CD4-positive, alpha-beta T cell (primary cell): ENCODE results near the gene MLN. TPM values are rescaled to one million over a fixed set of nuclear protein-coding genes. Genes with fewer than 3 reads are reported as not detected.
A peak's percentile ranks its signal among the peaks of the same experiment; 100 is the strongest.

Source experiments
- ATAC-seq: fragments of 200-7000 bp; cut with Tn5 transposase; one replicate; pipeline ENCODE4 v1.10.0; 2022; ENCODE audit warnings: mild to moderate bottlenecking; ENCODE audit not compliant: poor library complexity
- CTCF ChIA-PET: fragments of 350-600 bp; sonication (Branson Sonifier 250); formaldehyde crosslinking; loops from one replicate; lab custom pipeline; 2021; ENCODE audit warnings: antibody characterized with exemption, inconsistent platforms; lab: Charles Lee
- POLR2A ChIA-PET: fragments of 350-600 bp; sonication (Branson Sonifier 250); formaldehyde crosslinking; loops from one replicate; lab custom pipeline; 2021; ENCODE audit warnings: antibody characterized with exemption, inconsistent platforms; lab: Charles Lee
- DNase-seq, 14 experiments: peaks; one replicate each; pipeline ENCODE4 v3.0.0-alpha.2; 2013 to 2020; ENCODE audit warnings: mixed read lengths in 2 of 14
- H3K27ac ChIP-seq, 2 donors: one replicate each; pipeline versions ENCODE4 v1.5.1 to v1.7.0; 2013; ENCODE audit warnings: low read length in 2 of 2, low read depth in 1 of 2, mild to moderate bottlenecking in 1 of 2
- H3K27me3 ChIP-seq, 2 experiments: 1 replicate in 1 of 2; 2 replicates in 1 of 2; pipeline versions ENCODE4 v1.6.1 to v1.7.0; 2013; ENCODE audit warnings: low read length in 2 of 2, control low read depth in 1 of 2, mild to moderate bottlenecking in 1 of 2, moderate library complexity in 1 of 2; ENCODE audit not compliant: insufficient read depth in 2 of 2, control insufficient read depth in 1 of 2
- H3K36me3 ChIP-seq: one replicate; pipeline ENCODE4 v1.6.1; 2013; ENCODE audit warnings: low read length, control low read depth; ENCODE audit not compliant: insufficient read depth
- H3K4me1 ChIP-seq: one replicate; pipeline ENCODE4 v1.6.1; 2013; ENCODE audit warnings: low read length, control low read depth; ENCODE audit not compliant: insufficient read depth
- H3K4me3 ChIP-seq: one replicate; pipeline ENCODE4 v1.5.1; 2013; ENCODE audit warnings: mild to moderate bottlenecking, low read length, moderate library complexity
- H3K9me3 ChIP-seq, 2 experiments: 1 replicate in 1 of 2; 2 replicates in 1 of 2; pipeline versions ENCODE4 v1.6.1 to v1.7.0; 2013; ENCODE audit warnings: low read length in 2 of 2, mild to moderate bottlenecking in 2 of 2, control low read depth in 1 of 2, moderate library complexity in 1 of 2; ENCODE audit not compliant: control insufficient read depth in 1 of 2, insufficient read depth in 1 of 2
- H3K27ac Mint-ChIP-seq: one replicate; pipeline ENCODE4 v1.8.0; 2020; ENCODE audit warnings: mixed read lengths
- H3K27me3 Mint-ChIP-seq: one replicate; pipeline ENCODE4 v1.8.0; 2021; ENCODE audit warnings: mixed read lengths
- H3K36me3 Mint-ChIP-seq: one replicate; pipeline ENCODE4 v1.8.0; 2021; ENCODE audit warnings: low read depth, mixed read lengths
- H3K4me1 Mint-ChIP-seq: one replicate; pipeline ENCODE4 v1.8.0; 2021; ENCODE audit warnings: low read depth, mixed read lengths
- H3K4me3 Mint-ChIP-seq: one replicate; pipeline ENCODE4 v1.8.0; 2020; ENCODE audit warnings: mild to moderate bottlenecking, mixed read lengths
- H3K9me3 Mint-ChIP-seq: one replicate; pipeline ENCODE4 v1.8.0; 2020; ENCODE audit warnings: mixed read lengths
- CTCF ChIP-seq: fragments of 200-600 bp; IDR thresholded peaks from one replicate; pipeline ENCODE4 v1.8.0; 2022; ENCODE audit warnings: antibody characterized with exemption, mild to moderate bottlenecking
- intact Hi-C, 2 experiments: fragments of 100-400 bp; cut with DNase I in 1 of 2; cut with micrococcal nuclease in 1 of 2; formaldehyde crosslinking; loops; one replicate each; pipeline versions ENCODE4 v1.15.1 to v1.9.0; 2023 to 2025; cut with DNase I, micrococcal nuclease
- total RNA-seq, 174 experiments: library from RNA in 2 of 174; stranded (reverse) in 2 of 174; gene quantifications; one replicate each; pipeline ENCODE4 v1.2.3 and lab custom pipeline; 2021 to 2026

The MLN gene
- total RNA-seq, 2 experiments from 2014 or later: not detected

GRCh38 chr6:33785778-33786177, 18.0 kb downstream of the MLN start:
- Mint-ChIP-seq H3K9me3 (no peaks in the 10 kb centered on the region), H3K36me3 (peaks cover 76% of the 10 kb centered on the region), H3K4me1 (peaks cover 71% of the 10 kb centered on the region), H3K27me3 (no peaks in the 10 kb centered on the region), H3K4me3 (peak overlapping the region; percentile 94), H3K27ac (peak overlapping the region; percentile 65)
- Histone ChIP-seq H3K36me3 (peaks cover 63% of the 10 kb centered on the region), H3K9me3 (no peaks in the 10 kb centered on the region), H3K4me3 (no peak overlapping the region), H3K27me3 (no peaks in the 10 kb centered on the region), H3K27ac (no peak overlapping the region), H3K4me1 (peaks cover 53% of the 10 kb centered on the region)
- no peak for TF ChIP-seq CTCF
- no peak for ATAC-seq
- POLR2A ChIA-PET: no interaction called here
- no peak for DNase-seq
- intact Hi-C loops: loop anchor here (5.0 to 10.0 kb wide), 6 partner anchors 119 to 739 kb away; partner anchors contain the start of genes B3GALT4 (in 1 of the 2), RPS10 (in 1 of the 2), RPS18 (in 1 of the 2) and SMIM29 (in 1 of the 2)
- CTCF ChIA-PET: interaction anchor here (1.2 kb wide), 1 partner anchor 15 kb away, joined by 3 read pairs; no protein-coding TSS in a partner anchor

- intact Hi-C loops: loop anchor here (5.0 to 10.0 kb wide), 6 partner anchors 120 to 740 kb away; partner anchors contain the start of genes B3GALT4 (in 1 of the 2), RPS10 (in 1 of the 2), RPS18 (in 1 of the 2) and SMIM29 (in 1 of the 2)
- Mint-ChIP-seq H3K27me3 (no peaks in the 10 kb centered on the region), H3K27ac (no peak overlapping the region), H3K36me3 (peaks cover 85% of the 10 kb centered on the region), H3K9me3 (no peaks in the 10 kb centered on the region), H3K4me3 (peak overlapping the region; percentile 58), H3K4me1 (peaks cover 76% of the 10 kb centered on the region)
- H3K4me3 ChIP-seq: no peak overlapping the region
- ChIA-PET POLR2A (no interaction called here), CTCF (interaction anchor here (1.1 to 1.2 kb wide), 2 partner anchors 14 kb away, joined by 3 read pairs; no protein-coding TSS in a partner anchor)
- TF ChIP-seq CTCF: no peak
- H3K36me3 ChIP-seq: peaks cover 73% of the 10 kb centered on the region
- no peaks in the 10 kb centered on the region for H3K27me3 ChIP-seq
- DNase-seq: no peak
- no peak for ATAC-seq
- H3K9me3 ChIP-seq: no peaks in the 10 kb centered on the region
- H3K27ac ChIP-seq: no peak overlapping the region
- peaks cover 53% of the 10 kb centered on the region for H3K4me1 ChIP-seq
Observed at GRCh38 chr6:33784787-33785186, 19.0 kb downstream of the MLN start.

GRCh38 chr6:33783781-33784520, 19.9 kb downstream of the MLN start:
- Mint-ChIP-seq H3K27me3 (no peaks in the 10 kb centered on the region), H3K4me1 (peaks cover 71% of the 10 kb centered on the region), H3K9me3 (no peaks in the 10 kb centered on the region), H3K4me3 (peak overlapping the region; percentile 62), H3K36me3 (peaks cover 89% of the 10 kb centered on the region), H3K27ac (no peak overlapping the region)
- peaks cover 81% of the 10 kb centered on the region for H3K36me3 ChIP-seq
- no peak for TF ChIP-seq CTCF
- POLR2A ChIA-PET: no interaction called here
- no peak for ATAC-seq
- DNase-seq: no peak
- no peak overlapping the region for H3K4me3 ChIP-seq
- H3K4me1 ChIP-seq: peaks cover 47% of the 10 kb centered on the region
- no peaks in the 10 kb centered on the region for H3K9me3 ChIP-seq
- CTCF ChIA-PET: interaction anchor here (1.1 kb wide), 1 partner anchor 13 kb away, joined by 3 read pairs; no protein-coding TSS in a partner anchor
- H3K27me3 ChIP-seq: no peaks in the 10 kb centered on the region
- no peak overlapping the region for H3K27ac ChIP-seq
- intact Hi-C loops: loop anchor here (10.0 kb wide), 4 partner anchors 121 to 741 kb away; partner anchors contain the start of genes B3GALT4 (in 1 of the 2), RPS18 (in 1 of the 2) and VPS52 (in 1 of the 2)
